ENCODE measurements around the gene TRERF1.

The TRERF1 gene

DNA sequence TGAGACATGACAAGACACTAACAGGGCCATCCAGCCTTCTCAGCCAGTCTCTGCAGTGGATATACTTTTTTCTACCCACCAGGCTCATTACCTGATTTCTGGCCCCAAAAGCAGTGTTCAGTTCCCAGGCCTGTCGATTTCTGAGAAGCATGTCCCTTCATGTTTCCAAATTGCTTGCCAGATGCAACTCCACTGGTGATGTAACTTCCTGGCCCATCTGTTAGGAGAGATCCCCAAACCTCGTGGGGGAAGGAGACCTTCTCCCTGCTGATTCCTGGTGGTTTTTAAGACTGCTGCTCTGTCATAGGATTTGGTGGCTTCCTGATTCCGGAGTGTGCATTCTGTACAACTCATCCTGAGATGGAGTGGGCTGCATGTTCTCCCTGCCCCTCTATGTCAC lies 202.4 kb downstream of the TRERF1 start:
- no peak for DNase-seq (ENCODE audit: low spot score)

DNA sequence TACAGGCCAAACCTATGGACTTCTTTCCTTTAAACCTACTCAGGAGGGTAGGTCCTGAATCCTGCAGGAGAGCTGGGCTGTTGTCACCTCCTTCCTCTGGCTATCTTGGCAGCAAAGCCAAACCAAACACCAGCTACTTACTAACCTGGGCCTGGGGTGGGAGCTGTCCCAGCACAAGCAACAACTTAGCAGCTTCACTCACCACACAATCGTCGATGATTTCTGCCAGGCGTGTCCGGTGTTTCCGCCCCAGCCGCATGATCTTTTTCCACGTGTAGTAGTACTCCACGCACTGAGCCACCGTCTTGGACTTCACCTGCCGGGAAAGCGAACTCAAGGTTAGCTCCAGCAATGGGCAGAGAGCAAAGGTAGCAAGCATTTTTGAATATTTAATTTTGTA lies 208.7 kb downstream of the TRERF1 start:
- no peak for DNase-seq (ENCODE audit: low spot score)

DNA sequence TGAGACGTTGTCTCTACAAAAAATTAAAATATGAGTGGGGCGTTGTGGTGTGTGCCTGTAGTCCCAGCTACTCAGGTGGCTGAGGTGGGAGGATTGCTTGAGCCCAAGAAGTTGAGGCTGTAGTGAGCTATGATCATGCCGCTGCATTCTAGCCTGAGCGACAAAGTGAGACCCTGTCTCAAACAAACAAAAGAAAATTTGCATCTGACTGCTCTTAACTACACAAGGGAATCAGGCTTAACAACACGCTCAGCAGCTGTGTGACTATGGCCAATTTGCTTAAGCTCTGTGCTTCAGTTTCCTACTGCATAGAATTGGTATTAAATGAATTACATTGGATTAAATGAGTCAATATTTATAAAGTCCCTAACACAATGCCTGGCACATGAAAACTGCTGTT lies 209.8 kb downstream of the TRERF1 start:
- DNase-seq (ENCODE audit: low spot score), result no peak

GRCh38 chr6:42239736-42240375 lies 211.9 kb downstream of the TRERF1 start:
- DNase-seq (ENCODE audit: low spot score), result no peak

DNA sequence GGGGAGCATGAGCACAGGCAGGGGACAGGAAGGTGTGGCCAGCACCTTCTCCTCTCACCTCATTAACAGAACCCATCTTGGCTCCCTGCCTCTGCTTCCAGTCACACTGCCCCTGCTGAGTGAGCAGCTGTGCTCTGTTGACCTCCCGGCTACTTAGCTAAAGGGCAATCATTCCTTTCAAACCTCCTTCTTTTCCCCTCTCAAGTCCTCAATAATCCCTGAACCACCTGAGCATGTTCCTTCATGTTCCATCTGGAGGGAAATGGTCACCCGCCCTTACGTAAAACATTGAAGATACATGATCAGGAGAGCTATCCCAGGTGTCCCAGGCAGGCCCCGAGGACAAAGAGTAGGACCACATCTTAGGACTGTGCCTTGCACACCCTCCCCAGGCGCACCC lies 212.4 kb downstream of the TRERF1 start:
- no peak for DNase-seq (ENCODE audit: low spot score)

DNA sequence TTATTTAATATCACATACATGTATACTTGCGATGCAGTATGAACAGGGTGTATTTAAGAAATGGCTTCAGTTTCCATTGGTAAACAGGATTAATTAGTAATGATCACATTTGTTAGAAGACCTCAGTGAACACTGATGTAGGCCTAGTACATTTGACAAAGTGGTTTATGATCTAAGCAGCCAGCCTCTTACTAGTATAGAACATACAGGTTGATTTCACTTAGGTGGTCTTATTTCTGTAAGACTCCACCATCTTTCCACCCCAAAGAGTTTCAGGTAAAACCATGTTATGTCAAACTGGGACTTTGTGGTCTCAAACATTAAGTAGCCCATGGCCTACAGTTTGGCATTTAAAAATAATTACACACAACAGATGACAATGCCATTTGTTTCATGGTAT lies 213.9 kb downstream of the TRERF1 start:
- DNase-seq (ENCODE audit: low spot score), result no peak

- no peak for DNase-seq (ENCODE audit: low spot score)
Observed at GRCh38 chr6:42236682-42237473, 214.8 kb downstream of the TRERF1 start.

DNA sequence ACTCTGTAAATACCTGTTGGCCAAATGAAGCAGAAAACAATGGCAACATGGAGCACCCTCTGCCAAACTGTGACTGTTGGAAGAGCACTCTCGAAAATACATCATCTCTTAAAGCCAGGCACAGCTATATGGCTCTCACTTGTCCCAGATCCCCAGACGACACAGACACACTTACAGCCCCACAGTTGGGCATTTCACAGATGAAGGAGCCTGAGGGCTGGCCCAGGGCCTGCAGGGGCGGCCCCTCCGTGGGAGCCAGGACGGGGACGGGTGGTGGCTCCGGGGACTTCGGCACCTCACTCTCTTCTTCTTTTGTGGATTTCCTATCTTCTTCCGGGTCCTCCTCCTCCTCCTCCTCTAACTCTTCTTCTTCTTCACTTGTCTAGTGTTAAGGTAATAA lies 215.7 kb downstream of the TRERF1 start:
- DNase-seq (ENCODE audit: low spot score), result no peak

DNA sequence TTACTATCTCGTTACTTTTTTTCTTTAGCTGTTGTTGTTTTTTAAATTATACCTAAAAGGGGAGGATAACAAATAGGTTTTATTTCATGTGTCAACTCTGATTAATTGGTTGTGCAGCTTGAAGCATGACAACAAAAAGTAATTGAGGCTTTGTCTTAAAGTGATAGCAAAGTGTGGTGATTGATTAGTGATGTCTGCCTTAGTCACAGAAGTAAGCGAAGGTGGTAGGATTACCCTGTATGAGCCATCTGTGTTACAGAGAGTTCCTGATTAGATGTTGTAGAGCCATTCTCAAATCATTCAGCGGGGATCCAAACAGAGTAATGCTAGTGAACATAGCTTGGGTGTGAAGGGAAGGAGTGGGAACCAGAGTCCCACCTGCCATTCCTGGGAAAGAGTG lies 219.7 kb downstream of the TRERF1 start:
- no peak for DNase-seq (ENCODE audit: low spot score)

GRCh38 chr6:42230345-42231321 lies 221.1 kb downstream of the TRERF1 start:
- no peak for DNase-seq (ENCODE audit: low spot score)

DNA sequence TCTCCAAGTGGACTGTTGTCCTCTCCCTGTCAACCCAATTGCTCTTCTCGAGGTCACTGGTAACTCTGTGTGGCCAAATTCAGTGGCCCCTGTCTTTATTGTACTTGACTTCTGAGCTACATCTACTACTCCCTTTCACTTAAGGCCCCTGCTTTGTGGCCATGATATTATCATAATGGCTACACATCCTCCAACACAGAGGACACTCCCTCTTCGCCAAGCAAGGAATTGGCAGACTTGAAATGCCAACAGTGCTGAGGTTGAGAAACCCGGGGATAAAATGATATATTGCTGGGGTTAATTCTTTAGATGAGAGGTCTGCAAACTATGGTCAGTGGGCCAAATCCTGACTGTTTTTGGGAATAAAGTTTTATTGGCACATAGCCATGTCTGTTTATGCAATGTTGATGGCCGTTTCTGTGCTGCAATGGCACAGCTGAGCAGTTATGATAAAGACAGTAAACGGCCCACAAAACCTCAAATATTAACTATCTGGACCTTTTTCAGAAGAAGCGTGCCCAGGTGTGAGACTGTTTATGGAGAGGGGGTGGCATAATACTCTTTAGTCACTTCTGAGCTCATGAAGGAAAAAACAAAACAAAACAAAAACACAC lies 222.1 kb downstream of the TRERF1 start:
- DNase-seq (ENCODE audit: low spot score), result no peak

GRCh38 chr6:42228305-42228704 lies 223.4 kb downstream of the TRERF1 start:
- DNase-seq (ENCODE audit: low spot score), result no peak

- no peak for DNase-seq (ENCODE audit: low spot score)
Observed at GRCh38 chr6:42227173-42227850, 224.4 kb downstream of the TRERF1 start.

DNA sequence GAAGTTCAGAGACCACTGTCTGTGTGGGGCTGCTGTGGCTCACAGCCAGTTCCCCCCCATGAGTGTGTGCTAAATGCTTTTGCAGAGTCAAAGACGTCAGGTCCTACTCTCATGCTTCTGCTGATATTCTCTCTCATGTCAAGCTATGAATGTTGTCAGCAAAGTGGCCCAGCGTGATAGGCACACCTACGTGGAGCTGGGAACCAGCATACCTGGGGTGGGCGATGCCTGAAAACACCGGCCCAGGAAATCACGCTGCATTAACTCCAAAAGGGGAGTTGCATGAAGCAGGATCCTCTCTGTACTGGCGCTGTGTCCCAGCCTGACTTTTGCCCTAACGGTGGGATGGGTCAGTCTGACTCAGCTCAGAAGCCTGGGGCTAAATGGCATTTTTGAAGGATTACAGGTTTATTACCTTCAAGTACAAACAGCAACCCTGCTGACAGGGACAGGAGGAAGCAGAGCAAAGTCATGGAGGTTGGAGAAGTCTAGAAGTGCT lies 225.0 kb downstream of the TRERF1 start:
- DNase-seq (ENCODE audit: low spot score), result no peak

DNA sequence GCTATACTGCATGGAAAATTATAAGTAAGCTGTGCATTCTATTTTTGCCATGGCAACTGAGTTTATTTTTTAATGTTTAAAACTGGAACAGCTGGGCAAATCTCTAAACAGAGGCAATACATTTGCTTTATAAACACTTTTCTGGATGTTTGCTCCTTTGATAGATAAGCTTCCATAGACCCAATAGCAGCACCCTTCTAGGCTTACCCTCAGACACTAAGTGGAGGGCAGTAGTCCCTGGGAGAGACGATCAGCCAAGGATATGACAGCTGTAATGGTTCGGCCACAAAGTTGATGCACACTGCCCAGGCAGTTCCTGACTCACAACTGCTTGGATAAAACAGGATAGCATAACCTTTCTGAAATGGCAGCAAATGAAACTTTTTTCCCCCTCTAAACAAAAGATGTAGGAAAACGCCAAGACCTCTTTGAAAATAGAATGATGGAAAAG lies 225.5 kb downstream of the TRERF1 start:
- no peak for DNase-seq (ENCODE audit: low spot score)

GRCh38 chr6:42225419-42225818 lies 226.3 kb downstream of the TRERF1 start:
- no peak for DNase-seq (ENCODE audit: low spot score)

DNA sequence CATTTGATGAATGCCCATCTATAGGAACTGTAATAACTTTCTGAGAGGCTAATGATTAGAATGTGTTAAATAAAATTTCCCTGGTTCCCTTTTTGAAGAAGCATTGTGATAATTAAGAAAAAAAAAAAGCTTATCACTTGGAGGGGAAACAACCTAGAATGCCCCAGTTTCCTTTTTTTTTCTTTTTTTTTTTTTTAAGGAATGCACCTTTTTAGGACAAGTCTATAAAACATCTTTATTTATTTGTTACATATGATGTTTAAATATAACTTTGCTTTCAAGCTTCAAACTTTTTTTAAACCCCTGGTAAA lies 226.7 kb downstream of the TRERF1 start:
- DNase-seq (ENCODE audit: low spot score), result no peak

- DNase-seq (ENCODE audit: low spot score), result peak; percentile 92
Observed at GRCh38 chr6:42224222-42225028, 227.3 kb downstream of the TRERF1 start.

- DNase-seq (ENCODE audit: low spot score), result no peak
Observed at GRCh38 chr6:42222448-42222847, 229.3 kb downstream of the TRERF1 start.

GRCh38 chr6:42221546-42221945 lies 230.2 kb downstream of the TRERF1 start:
- no peak for DNase-seq (ENCODE audit: low spot score)

- DNase-seq (ENCODE audit: low spot score), result no peak
Observed at GRCh38 chr6:42220807-42221206, 230.9 kb downstream of the TRERF1 start.

Data from activated CD4-positive, alpha-beta T cell treated with anti-CD3 and anti-CD28 coated beads, Interleukin-2, Interleukin-4, amounts not matched to agents 100 ng/mL and 50 ng/mL, durations not matched to agents 16 hours and 8 hours (primary cell).